CD4-positive, alpha-beta T cell treated with Interleukin-1 beta for 1 hour (primary cell): Measurements from ENCODE around the gene KDSR.
A peak's percentile ranks its signal among the peaks of the same experiment; 100 is the strongest.

Experiments
- DNase-seq, 2 donors: peaks; one replicate each; pipeline ENCODE4 v3.0.0-alpha.2; 2020 to 2022

KDSR gene

DNA sequence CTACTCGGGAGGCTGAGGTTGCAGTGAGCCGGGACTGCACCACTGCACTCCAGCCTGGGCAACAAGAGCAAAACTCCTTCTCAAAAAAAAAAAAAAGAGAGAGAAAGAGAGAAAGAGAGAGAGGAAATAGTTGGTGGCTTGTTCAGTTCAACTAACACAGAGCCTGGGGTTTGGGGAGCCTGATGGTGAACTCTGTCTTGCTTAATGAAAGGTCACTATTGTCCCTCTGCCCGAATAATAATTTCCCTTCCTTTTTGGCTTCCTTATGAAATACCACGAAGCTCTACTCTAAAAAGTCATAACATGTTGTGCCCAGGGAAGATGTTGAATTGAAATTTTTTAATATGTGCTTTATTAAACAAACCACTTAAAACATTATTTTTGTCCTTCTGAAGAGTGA lies 64.8 kb downstream of the KDSR start:
- DNase-seq, result no peak

DNA sequence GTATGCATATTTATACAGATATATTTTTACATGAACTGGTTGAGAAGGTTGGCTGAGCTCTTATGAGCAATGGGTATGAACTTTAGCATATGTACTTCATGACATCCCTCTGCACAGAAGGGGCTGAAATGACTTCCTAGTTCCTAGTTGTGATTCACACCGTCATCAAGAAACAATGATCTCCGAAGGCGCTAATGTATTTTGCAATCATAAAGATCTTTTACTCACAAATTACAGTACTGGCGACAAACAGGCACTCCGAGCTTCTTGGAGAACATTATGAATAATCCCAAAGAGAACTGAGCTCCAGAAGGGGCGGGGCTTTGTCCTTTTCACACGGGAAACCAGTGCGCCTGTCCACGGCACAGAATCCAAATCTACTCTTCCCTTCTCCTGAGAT lies 65.6 kb downstream of the KDSR start:
- DNase-seq, result peak in 1 of 2 donors; percentile 9

DNA sequence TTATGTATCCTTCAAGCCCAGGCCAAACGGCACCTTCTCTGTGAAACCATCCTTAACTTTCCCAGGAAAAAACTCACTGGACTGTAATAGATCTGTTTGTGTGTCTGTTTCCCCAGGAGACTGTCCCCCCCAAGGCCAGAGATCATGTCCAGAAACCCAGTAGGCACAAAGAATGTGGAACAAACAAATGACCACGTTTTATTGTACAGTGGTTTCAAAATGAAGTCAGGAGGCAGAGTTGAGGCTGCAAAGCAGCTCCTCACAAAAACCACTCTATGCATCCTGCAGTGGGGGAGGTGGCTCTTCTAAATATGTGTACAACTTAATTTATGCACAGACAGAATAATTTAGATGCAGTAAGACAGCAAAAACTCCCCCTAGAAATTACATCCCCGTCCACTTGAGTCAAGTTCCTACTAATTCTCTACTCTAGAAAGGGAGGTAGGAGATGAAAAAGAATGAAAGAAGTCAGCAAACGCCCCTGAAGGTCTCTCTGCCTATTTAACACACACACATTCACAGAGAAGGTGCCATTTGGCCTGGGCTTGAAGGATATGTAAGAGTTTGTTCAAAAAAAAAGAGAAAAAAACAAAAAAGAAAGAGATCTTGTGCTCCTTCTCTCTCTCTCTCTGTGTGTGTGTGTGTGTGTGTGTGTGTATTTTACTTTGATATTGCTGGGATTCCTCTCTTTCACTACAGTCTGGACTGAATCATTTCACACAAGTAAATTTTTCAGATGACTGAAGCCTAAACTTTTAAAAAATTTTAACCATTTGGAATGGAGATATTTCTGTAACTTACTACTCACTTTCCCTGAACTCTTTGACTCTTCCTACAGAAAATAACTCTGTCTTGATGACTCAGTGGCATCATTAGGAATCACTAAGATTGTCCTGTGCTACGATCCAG lies 66.9 kb downstream of the KDSR start:
- DNase-seq, result peak in 1 of 2 donors; percentile 37

DNA sequence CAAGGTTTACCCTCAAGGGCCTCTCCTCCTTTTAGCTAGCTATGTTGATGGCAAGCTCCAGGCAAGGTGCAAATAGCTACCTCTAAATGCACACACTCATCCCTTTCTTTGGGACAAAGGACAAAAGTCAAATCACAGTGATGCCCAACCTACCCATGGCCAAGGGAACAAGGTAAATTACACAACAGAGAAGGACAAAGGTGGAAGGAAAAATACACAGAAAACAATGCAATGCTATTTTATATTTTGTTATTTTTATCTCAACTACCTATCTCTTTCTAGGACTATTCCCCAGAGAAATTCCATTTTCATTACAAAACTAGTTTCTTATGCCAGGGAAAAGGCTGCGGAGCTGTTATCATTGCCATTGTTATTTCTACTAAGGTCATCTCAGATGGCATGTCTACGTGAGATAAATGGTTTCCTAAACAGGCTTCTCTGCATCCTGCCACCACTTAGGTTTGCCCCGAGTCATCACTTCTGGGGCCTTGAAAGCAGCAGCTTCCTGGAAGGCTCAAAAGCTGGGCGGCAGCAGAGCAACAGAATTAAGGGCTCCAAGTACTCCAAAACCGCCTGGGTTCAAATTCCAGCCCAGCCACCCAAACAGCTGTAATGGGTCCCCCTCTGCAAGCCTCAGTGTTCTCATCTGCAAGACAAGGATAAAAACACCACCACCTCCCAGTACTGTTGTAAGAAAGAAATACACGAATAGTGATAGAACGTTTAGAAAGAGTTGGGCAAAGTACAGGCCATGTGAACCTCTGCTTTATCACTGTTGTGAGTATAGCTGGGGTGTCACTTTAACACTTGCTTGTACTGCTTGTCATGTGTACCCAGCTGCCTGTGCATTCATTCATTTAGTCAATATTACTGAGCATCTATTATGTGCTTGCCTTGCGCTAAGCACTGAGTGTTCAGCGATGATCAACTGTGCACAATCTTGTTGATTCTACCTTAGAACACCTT lies 68.3 kb downstream of the KDSR start:
- peak in 1 of 2 donors; percentile 39 for DNase-seq

DNA sequence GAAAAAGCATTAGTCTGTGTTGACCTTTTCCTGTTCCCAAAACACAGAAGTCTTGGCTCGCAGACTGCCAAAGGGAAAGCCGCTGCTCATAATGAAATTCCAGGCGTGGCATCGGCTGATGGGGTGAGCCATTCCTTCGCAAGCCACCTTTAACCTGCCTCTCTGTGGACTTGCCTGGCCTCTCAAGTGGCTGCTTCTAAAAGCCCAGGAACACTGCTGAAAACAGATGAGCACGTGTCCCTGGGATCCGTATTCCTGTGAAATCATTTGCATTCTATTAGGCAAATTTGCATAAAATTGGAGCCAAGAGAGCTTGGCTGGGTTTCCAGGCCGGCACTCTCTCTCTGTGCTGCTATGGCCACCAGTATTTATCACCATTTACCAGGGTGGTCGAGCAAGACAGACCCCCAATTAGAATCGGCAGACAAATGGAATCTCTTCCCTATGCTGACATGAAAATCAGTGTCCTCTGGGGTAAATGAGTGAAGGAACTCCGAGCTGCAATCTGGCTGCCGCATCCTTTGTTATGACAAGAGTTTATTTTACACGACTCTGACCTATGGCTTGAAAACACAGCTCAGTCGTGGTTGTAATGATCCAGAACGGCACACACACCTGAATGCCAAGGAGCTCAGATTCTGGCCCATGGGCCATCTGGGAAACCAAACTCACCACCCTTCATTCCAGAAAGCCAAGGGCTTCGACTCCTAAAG lies 69.2 kb downstream of the KDSR start:
- no peak for DNase-seq

DNA sequence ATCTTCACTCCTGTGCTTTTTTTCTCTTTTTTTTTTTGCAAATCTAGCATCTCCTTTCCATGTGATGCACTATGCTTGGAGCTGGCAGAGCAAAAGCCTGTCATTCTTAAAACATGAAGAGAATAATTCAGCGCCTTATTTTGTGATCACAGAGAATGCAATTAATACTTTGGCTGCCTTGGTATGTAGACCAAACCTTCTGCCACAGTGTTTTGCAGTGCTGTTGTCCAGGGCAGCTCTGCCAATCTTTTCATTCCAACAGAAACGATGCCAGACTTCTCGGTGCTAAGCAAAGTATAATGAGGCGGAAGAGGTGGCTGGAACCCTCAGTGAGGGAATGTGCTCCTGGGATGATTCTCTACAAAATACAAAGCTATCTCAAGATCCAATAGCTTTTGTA lies 73.1 kb downstream of the KDSR start:
- no peak for DNase-seq

DNA sequence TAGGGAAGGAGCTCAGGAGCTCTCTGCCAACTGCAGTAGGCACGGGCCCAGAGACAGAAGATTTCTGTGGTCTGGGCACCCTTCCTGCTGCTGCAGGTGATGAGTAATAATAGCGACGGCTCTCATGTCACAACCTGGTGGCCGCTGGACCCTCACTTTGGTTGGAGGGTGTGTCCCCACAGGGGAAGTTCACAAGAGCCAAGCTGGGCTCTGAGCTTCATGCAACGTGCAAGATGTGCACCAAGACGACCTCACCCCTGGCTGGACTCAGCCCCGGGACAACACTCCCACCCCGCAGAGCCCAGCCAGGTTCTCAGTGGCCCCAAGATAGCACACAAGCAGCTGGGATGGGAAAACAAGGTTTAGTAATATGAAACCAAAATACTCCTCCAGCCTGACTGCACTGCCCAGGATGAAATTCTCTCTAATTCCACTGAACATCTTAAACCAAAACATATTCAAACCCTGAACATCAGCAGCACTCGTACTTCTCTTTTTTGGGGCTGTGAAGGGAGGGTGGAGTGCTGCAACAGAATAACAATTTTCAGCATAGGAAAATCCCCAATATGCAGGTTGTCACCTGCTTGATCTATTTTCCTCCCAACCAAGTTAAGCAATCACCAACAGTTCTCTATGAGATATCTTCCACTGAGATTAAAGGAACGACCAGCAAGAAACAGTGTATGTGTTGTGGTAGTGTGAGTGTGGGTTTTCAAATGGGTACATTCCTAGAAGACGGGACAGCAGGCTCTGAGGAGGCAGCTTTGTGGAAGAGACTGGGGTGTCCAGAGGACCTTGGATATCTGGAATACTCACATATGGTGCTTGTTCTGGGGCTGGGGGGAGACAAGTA lies 73.9 kb downstream of the KDSR start:
- peak; percentile 22 to 50 for DNase-seq

DNA sequence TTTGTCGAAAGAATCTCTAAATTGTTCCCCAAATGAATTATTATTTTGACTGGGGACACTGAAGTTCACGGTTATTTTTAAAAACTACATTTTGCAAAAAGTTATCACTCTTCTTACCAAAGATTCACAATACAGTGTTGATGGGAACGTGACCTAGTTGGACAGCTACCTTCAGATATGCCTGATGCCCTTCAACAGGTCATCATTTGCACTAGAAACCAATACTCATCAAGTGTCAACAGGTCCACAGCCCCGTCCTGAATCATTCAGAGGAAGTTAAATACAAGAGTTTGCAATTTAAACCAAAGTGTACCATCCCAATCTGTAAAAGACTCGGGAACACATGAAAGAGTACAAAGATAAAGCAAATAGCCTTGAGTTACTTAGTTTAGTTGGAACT lies 75.7 kb downstream of the KDSR start:
- no peak for DNase-seq

DNA sequence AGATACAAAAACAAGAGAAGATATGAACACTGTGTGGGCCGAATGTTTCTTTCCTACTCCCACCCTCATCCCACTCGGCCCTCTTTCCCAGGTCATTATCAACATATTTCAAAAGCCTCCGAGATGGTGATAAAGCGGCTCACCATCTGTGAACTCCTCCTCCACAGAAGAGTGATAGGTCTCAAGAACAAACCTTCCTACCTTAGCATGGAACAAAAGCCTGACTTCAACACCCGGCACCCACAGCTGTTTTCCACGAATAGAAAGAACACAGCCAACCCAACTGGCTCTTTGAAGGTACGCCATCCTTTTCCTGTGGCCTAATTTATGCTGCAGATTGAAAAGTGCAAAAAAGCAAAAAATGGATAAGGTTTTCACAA lies 76.2 kb downstream of the KDSR start:
- peak; percentile 19 to 47 for DNase-seq

DNA sequence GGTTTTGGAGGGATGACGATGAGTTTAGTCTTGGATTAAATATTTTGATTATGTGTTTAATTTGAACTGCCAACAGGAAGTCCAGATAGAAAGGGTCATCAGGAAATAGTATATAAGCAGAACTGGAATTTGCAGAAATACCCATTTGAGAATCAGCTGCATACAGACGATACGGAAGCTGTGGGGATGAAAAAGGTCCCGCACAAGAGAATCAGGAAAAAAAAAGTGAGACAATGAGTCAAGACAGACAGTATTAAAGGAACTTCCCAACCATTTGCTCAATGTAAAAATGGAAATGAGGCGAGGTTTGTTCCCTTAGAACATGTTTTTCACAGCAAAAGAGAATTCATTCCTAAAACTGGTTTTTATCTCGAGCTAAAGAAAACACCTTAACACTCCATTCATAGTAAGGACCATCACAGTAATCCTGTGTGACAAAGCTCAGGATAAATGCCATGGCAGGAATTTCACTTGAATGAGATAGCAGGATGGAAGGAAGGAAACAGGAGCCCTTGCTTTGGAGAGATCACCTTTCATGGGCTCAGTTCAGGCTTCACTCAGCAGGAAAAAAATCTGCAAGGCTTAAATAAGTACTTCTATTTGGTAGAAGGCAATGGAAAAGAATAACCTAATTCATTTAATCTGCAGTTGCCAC lies 76.7 kb downstream of the KDSR start:
- no peak for DNase-seq

DNA sequence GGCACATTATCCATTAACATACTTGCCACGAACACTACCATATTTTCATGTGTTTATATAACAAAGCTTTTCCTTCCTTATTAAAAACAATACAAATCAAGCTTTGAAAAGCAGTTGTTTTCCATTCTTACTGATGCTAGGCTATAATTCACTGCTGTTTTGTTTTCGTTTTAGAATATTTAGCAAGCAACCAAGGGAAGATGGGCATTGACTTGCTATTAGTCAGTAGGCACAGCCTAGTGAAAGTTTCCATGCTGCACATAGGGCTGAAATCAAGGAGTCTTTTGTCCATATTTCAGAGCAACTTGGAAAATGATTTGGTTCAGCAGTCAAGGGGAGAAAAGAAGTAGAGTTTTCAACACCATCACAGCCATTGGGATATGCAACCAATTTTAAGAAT lies 78.7 kb downstream of the KDSR start:
- DNase-seq, result no peak

DNA sequence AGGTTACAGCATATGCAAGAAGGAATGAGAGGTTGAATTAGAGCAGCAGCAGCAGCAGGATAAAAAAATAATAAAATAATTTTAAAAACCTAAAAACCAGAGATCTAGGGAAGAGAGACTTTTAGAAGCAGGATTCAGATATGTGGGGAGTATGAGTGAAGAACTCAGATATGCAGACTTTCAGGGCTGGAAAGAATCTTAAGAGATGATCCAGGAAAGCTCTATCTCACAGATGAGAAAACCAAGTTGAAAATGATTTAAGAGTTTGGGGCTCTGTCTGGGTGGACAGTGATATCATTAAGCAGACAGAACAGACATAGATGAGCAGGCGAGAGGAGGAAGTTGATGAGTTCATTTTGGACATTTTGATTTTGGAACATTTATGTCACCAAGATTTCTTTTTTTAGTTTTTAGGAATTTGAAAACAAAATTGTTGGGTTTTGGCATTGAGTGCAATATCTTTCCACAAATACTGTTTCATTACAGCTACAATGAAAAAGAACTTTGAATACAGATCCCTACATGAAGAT lies 79.2 kb downstream of the KDSR start:
- no peak for DNase-seq

DNA sequence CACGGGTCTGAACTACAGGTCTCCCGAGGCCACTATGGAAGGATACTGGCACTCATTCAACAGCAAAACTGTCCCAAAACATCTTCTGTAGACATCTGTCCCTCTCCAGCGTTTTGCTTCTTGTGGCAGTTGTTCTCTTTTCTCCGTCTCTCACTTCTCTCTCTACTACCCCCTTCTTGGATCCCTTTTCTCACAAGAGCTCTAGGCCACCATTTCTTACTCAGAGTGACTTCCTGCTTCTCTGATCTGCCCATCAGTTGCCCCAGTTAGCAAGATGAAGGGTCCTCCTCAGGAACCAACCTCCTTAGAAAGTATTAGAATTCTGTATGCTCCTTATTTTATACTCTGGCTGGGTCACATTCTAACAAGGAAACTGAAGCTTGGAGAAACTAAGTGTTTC lies 80.1 kb downstream of the KDSR start:
- no peak for DNase-seq

DNA sequence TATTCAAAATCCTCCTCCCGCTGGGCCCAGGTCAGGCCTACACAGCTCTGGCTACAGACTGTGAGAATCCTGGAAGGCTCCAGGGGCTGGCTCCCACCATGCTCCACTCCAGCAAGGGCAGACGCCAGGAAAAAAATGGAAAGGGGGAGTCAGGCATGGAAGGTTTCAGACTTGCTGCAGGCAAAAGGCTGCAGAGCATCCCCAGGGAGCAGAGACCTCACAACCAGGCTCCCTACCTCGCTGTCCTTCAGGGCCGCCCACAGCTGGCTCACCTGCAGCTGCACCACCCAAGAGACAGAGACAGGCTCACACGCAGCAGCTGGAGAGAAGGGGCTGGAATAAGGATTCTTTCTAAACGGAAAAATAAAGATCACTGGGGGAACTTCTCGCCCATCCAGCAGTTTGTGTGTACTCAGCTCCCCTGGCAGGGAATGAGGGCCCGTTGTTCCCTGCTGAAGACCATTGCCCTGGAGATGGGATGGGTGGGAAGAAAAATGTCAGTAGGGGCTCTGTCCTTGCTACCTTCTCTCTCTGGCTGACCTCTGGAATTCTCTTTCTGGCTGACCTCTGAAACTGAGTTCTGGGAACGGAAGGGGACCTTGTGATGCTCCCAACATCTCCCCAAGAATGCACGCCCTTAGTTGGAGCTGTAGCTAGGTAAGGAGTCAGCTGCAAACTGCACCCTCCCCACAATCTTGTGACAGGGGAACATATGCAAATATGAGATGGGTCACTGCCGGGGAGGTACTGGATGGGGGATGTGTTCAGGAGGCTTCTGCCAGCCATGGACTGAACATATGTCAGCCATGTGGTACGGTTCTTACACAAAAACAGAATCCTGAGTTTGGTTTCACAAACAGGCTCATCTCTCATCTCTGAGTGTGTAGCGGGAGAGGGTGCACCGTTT lies 81.9 kb downstream of the KDSR start:
- DNase-seq, result peak in 1 of 2 donors; percentile 35

DNA sequence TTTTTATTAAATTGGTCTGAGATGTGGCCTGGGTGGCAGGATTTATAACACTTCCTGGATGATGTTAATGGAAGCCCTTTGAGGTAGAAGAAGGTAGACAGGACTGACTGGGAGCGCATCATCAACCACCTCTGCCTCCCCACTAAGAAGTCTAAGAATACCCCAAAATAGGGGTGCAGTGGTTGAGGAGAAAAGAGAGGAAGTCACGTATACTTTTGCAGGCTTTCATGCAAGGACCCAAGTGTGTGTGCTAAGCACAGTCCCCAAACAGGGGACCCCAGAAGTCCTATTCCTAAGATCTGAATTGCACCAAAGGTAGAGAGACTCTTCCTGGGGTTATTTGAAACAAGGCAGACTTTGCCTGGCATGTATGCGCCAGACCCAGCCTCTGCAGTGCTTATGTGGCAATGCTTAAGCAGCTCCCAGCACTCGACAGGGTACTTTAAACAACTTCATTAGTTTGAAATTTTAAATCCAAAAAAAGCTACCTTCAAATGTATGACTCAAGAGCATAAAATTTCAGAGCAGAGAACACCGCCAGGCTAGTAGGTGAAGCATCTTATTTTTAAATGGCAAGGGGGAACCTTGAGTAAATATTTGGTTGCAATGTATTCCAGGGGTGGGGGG lies 82.7 kb downstream of the KDSR start:
- no peak for DNase-seq

DNA sequence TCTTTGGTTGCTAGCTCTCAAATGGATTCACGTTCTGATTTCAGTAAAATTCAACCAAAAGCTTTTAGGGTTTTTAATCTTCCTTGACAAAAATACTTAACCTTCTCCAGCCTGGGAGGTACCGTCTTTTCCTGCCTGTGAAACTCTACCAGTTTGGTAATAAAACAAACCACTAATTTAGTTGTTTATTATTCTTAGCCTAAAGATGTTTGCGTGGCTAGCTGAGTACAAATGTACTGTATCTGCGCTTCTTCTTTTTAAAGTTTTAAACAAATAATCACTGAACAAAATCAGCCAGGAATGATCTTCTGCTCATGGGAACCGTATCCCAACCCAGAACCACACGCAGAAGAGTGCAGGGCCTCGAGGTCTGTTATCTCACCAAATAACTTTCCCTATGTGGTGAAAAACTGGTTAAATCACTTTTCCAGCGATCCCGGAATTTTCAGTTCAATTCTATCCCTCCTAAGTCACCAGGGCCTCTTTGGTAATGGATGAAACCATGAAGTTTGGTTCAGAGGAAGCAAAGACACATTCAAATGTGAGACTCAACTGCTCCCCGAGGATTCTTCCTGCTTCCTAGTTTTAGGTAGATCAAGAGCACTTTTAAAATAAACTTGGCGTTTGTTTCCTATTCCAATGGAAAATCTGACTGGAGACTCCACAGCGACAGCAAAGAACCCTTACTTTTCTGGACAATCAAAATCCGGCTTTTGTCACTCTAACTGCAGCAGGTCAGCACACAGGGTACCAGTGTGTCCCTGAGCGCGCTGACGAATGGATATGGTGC lies 83.5 kb downstream of the KDSR start:
- DNase-seq, result no peak

DNA sequence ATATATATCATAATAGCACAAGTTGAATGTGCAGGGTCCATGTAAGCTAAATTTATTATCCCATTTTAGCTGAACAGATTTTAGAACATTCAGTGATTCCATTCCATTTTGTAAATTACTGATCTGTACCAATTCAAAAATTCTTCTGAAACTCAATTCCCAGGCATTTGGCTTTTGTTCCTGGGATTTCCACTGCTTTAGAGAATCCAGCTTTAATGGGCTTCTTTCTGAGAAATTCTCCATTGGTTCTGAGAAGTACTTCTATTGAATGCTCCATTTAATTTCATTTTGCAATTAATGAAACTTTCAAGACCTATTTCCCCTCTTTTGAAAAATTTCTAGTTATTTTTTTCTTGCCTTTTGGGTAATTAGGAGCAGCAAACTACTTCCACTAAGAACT lies 84.2 kb downstream of the KDSR start:
- DNase-seq, result no peak
